ENCODE results near the gene SEMA5A. TPM values are rescaled to one million over a fixed set of nuclear protein-coding genes. Genes with fewer than 3 reads are reported as not detected.

The SEMA5A gene
- total RNA-seq, 1 donor from 2014 or later: 4.0 TPM

- no peak for DNase-seq (ENCODE audit: low spot score, unreplicated experiment)
- H3K27me3 Mint-ChIP-seq: no peaks in the 10 kb centered on the region
Measured at GRCh38 chr5:9382522-9382921, 163.4 kb downstream of the SEMA5A start.

DNA sequence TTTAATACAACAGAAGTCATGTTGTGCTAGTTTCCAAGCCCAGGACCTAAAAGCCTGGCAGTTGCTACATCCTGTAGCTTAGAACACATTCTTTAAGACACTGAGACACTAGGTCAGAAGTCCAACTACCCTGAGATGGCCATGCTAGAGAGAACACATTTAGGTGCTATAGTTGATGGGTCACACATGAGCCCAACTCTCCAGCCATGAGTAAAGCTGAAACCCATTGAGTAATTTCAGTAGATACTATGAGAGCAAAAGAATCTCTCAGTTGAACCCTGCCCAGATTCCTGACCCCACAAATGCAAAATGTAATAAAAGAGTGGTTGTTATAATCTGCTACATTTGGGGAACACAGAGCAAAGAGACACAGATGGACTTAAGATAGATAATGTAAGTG, 164.4 kb downstream of the SEMA5A start:
- DNase-seq (ENCODE audit: low spot score, unreplicated experiment): no peak
- H3K4me1 Mint-ChIP-seq (ENCODE audit: low read depth): no peaks in the 10 kb centered on the region
- H3K9me3 Mint-ChIP-seq (ENCODE audit: low read depth): no peaks in the 10 kb centered on the region
- no peak overlapping the region for H3K27ac Mint-ChIP-seq
- no peaks in the 10 kb centered on the region for H3K36me3 Mint-ChIP-seq (ENCODE audit: insufficient read depth)
- no peak for TF ChIP-seq CTCF (IDR thresholded peaks at IDR 0.05; ENCODE audit: unreplicated experiment)
- no peaks in the 10 kb centered on the region for H3K27me3 Mint-ChIP-seq
- H3K4me3 Mint-ChIP-seq (ENCODE audit: low read depth): no peak overlapping the region

More at GRCh38 chr5:9382522-9382921, 163.4 kb downstream of the SEMA5A start:
- Mint-ChIP-seq H3K27ac (no peak overlapping the region), H3K36me3 (ENCODE audit: insufficient read depth) (no peaks in the 10 kb centered on the region), H3K4me1 (ENCODE audit: low read depth) (no peaks in the 10 kb centered on the region), H3K9me3 (ENCODE audit: low read depth) (no peaks in the 10 kb centered on the region), H3K4me3 (ENCODE audit: low read depth) (no peak overlapping the region)
- no peak for TF ChIP-seq CTCF (IDR thresholded peaks at IDR 0.05; ENCODE audit: unreplicated experiment)

GRCh38 chr5:9380109-9380508, 165.8 kb downstream of the SEMA5A start:
- Mint-ChIP-seq H3K9me3 (ENCODE audit: low read depth) (no peaks in the 10 kb centered on the region), H3K27me3 (peaks cover 7% of the 10 kb centered on the region), H3K4me3 (ENCODE audit: low read depth) (no peak overlapping the region), H3K4me1 (ENCODE audit: low read depth) (no peaks in the 10 kb centered on the region), H3K27ac (no peak overlapping the region), H3K36me3 (ENCODE audit: insufficient read depth) (no peaks in the 10 kb centered on the region)
- DNase-seq (ENCODE audit: low spot score, unreplicated experiment): no peak
- no peak for TF ChIP-seq CTCF (IDR thresholded peaks at IDR 0.05; ENCODE audit: unreplicated experiment)

DNA sequence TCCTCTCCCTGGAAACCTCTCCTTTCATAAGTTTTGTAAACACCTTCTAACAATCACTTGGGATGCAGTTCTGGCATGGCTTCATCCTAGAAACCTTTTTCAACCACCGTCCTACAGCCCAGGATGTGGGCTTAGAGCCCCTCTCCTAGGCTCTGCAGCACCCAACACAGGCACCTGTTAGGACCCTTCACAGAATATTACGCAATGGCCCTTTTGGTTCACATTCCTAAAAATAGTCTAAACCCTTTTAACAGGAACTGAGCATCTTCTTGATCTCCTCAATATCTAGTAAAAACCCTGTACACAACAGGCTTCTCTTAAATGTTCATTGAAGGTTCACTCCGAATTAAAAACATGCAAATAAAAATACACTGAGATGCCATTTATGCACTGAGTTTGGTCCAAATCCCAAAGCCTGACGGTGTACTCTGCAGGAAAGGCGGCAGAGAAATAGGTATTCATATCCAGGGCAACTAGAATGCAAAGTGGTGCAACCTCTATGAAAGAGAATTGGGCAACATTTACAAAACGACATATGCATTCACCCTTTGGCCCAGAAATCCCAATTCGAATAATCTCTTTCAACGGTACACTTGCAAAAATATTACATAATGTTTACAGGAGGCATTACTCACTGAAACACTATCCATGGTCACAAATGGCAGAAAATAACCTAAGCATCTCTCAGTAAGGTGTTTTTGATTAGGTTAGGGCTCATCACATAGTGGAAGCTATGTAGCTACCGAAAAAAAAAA, 169.3 kb downstream of the SEMA5A start:
- Mint-ChIP-seq H3K4me1 (ENCODE audit: low read depth) (peaks cover 8% of the 10 kb centered on the region), H3K36me3 (ENCODE audit: insufficient read depth) (no peaks in the 10 kb centered on the region), H3K4me3 (ENCODE audit: low read depth) (no peak overlapping the region), H3K9me3 (ENCODE audit: low read depth) (no peaks in the 10 kb centered on the region), H3K27ac (no peak overlapping the region), H3K27me3 (peaks cover 7% of the 10 kb centered on the region)
- DNase-seq (ENCODE audit: low spot score, unreplicated experiment): no peak
- no peak for TF ChIP-seq CTCF (IDR thresholded peaks at IDR 0.05; ENCODE audit: unreplicated experiment)

DNA sequence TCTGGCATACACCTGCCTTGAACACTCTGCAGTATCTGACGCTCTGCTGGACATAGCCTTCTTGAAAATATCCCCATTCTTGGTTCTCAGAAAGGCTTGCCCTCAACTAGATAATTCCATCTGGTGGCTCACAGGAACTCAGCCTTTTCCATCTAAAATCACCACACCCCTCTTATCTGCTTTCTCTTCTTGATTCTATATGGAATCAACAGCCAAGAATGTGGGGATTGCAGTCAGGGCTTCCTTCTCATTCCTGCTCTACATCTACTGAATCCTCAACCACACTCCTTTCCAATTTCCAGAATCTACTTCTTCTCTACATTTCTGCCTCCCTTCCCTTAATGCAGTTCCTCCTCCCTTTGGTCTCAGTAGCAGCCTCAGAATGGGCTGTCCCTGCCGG, 170.1 kb downstream of the SEMA5A start:
- Mint-ChIP-seq H3K36me3 (ENCODE audit: insufficient read depth) (no peaks in the 10 kb centered on the region), H3K27ac (no peak overlapping the region), H3K4me1 (ENCODE audit: low read depth) (peaks cover 8% of the 10 kb centered on the region), H3K9me3 (ENCODE audit: low read depth) (no peaks in the 10 kb centered on the region), H3K4me3 (ENCODE audit: low read depth) (no peak overlapping the region), H3K27me3 (peaks cover 7% of the 10 kb centered on the region)
- no peak for TF ChIP-seq CTCF (IDR thresholded peaks at IDR 0.05; ENCODE audit: unreplicated experiment)
- no peak for DNase-seq (ENCODE audit: low spot score, unreplicated experiment)
